GM18498 (cell line): ENCODE data around the gene PTX3.

Source experiments
- ATAC-seq: cut with Tn5 transposase; IDR thresholded peaks from one replicate; pipeline ENCODE4 v1.9.1; 2021; ENCODE audit warnings: mild to moderate bottlenecking, moderate library complexity; ENCODE audit not compliant: unreplicated experiment

PTX3 gene

GRCh38 chr3:157420606-157421130, 16.0 kb upstream of the PTX3 start:
- no peak for ATAC-seq

- ATAC-seq, result no peak
Observed at GRCh38 chr3:157423337-157423736, 13.3 kb upstream of the PTX3 start.

- no peak for ATAC-seq
Observed at GRCh38 chr3:157427901-157428300, 8.7 kb upstream of the PTX3 start.

- no peak for ATAC-seq
Observed at GRCh38 chr3:157428853-157429252, 7.8 kb upstream of the PTX3 start.

GRCh38 chr3:157429708-157430107, 6.9 kb upstream of the PTX3 start:
- ATAC-seq, result no peak

GRCh38 chr3:157438194-157438730, 1.6 kb downstream of the PTX3 start:
- ATAC-seq, result no peak

GRCh38 chr3:157441102-157441624, 4.5 kb downstream of the PTX3 start:
- no peak for ATAC-seq

- ATAC-seq, result no peak
Observed at GRCh38 chr3:157442729-157443128, 6.1 kb downstream of the PTX3 start.

GRCh38 chr3:157443905-157444796, 7.5 kb downstream of the PTX3 start:
- no peak for ATAC-seq

GRCh38 chr3:157444797-157445184, 8.1 kb downstream of the PTX3 start:
- no peak for ATAC-seq

- no peak for ATAC-seq
Observed at GRCh38 chr3:157445857-157446256, 9.2 kb downstream of the PTX3 start.

- no peak for ATAC-seq
Observed at GRCh38 chr3:157447026-157447694, 10.5 kb downstream of the PTX3 start.

GRCh38 chr3:157452097-157452496, 15.4 kb downstream of the PTX3 start:
- no peak for ATAC-seq

GRCh38 chr3:157453824-157454223, 17.2 kb downstream of the PTX3 start:
- no peak for ATAC-seq

- no peak for ATAC-seq
Observed at GRCh38 chr3:157459706-157460105, 23.1 kb downstream of the PTX3 start.

GRCh38 chr3:157460253-157460652, 23.6 kb downstream of the PTX3 start:
- ATAC-seq, result no peak

- ATAC-seq, result no peak
Observed at GRCh38 chr3:157463816-157464215, 27.2 kb downstream of the PTX3 start.

- ATAC-seq, result no peak
Observed at GRCh38 chr3:157464321-157464720, 27.7 kb downstream of the PTX3 start.

- no peak for ATAC-seq
Observed at GRCh38 chr3:157465741-157466140, 29.1 kb downstream of the PTX3 start.

- ATAC-seq, result no peak
Observed at GRCh38 chr3:157467200-157467599, 30.6 kb downstream of the PTX3 start.

GRCh38 chr3:157469561-157470294, 33.1 kb downstream of the PTX3 start:
- no peak for ATAC-seq
